HFFc6 (cell line): ENCODE measurements around the gene ERBIN. TPM values are rescaled to one million over a fixed set of nuclear protein-coding genes. Genes with fewer than 3 reads are reported as not detected.
"Not testable (repeated sequence)": the region's sequence is repeated elsewhere in the genome, so short reads cannot be mapped to it uniquely, and the experiment has no call there.

Experiments
- DNase-seq: peaks from one replicate; pipeline ENCODE4 v3.0.0-alpha.2; 2018
- H3K27ac Mint-ChIP-seq: 2 replicates; pipeline ENCODE4 v1.8.0; 2020; ENCODE audit warnings: mild to moderate bottlenecking, mixed read lengths
- H3K27me3 Mint-ChIP-seq: 2 replicates; pipeline ENCODE4 v1.8.0; 2021; ENCODE audit warnings: mild to moderate bottlenecking, moderate library complexity, mixed read lengths; ENCODE audit not compliant: insufficient read depth
- H3K36me3 Mint-ChIP-seq: 2 replicates; pipeline ENCODE4 v1.8.0; 2021; ENCODE audit warnings: low read depth, mixed read lengths
- H3K4me1 Mint-ChIP-seq: 2 replicates; pipeline ENCODE4 v1.8.0; 2020; ENCODE audit warnings: low read depth, mixed read lengths
- H3K4me3 Mint-ChIP-seq: 2 replicates; pipeline ENCODE4 v1.8.0; 2020; ENCODE audit warnings: mild to moderate bottlenecking, moderate library complexity, mixed read lengths
- H3K9me3 Mint-ChIP-seq: 2 replicates; pipeline ENCODE4 v1.8.0; 2020; ENCODE audit warnings: mild to moderate bottlenecking, mixed read lengths
- CTCF ChIP-seq: fragments of 200-600 bp; sonication (generic); IDR thresholded peaks from 2 replicates; pipeline ENCODE4 v1.5.0; 2021; ENCODE audit warnings: antibody characterized with exemption, mild to moderate bottlenecking
- long read RNA-seq: library from polyadenylated mRNA; unstranded; transcript quantifications from one replicate; pipeline ENCODE4 v2.0.0, GENCODE V29; 2019
- total RNA-seq, 6 experiments: library from RNA; stranded (reverse); fragmentation: NEBNext Ultra II Directional; extraction: Animal tissue kit (Norgen Biotek cat#: 25700); gene quantifications; 2 replicates in 1 of 6; 3 replicates in 5 of 6; pipeline ENCODE4 v1.2.3, GENCODE V29; 2021

The ERBIN gene, protein sequence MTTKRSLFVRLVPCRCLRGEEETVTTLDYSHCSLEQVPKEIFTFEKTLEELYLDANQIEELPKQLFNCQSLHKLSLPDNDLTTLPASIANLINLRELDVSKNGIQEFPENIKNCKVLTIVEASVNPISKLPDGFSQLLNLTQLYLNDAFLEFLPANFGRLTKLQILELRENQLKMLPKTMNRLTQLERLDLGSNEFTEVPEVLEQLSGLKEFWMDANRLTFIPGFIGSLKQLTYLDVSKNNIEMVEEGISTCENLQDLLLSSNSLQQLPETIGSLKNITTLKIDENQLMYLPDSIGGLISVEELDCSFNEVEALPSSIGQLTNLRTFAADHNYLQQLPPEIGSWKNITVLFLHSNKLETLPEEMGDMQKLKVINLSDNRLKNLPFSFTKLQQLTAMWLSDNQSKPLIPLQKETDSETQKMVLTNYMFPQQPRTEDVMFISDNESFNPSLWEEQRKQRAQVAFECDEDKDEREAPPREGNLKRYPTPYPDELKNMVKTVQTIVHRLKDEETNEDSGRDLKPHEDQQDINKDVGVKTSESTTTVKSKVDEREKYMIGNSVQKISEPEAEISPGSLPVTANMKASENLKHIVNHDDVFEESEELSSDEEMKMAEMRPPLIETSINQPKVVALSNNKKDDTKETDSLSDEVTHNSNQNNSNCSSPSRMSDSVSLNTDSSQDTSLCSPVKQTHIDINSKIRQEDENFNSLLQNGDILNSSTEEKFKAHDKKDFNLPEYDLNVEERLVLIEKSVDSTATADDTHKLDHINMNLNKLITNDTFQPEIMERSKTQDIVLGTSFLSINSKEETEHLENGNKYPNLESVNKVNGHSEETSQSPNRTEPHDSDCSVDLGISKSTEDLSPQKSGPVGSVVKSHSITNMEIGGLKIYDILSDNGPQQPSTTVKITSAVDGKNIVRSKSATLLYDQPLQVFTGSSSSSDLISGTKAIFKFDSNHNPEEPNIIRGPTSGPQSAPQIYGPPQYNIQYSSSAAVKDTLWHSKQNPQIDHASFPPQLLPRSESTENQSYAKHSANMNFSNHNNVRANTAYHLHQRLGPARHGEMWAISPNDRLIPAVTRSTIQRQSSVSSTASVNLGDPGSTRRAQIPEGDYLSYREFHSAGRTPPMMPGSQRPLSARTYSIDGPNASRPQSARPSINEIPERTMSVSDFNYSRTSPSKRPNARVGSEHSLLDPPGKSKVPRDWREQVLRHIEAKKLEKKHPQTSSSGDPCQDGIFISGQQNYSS (N-terminal part only)
- 100 to 1,000 TPM in 5 of 6 experiments, 10 to 100 TPM in 1; 97.5 to 127 (median 114) TPM for total RNA-seq
- long read RNA-seq, full-length matches to known transcripts: 5 of 47 reads
- long read RNA-seq, partial matches to known transcripts: 22 of 47 reads
- long read RNA-seq, other reads (novel, unspliced or antisense): 20 of 47 reads

- TF ChIP-seq CTCF: no peak
- peaks cover 47% of the 10 kb centered on the region for H3K4me1 Mint-ChIP-seq
- H3K27ac Mint-ChIP-seq: peak within 1 kb of the TSS; percentile 96
- H3K9me3 Mint-ChIP-seq: no peaks in the 10 kb centered on the region; the same call in 1 of the 2 replicates
- H3K4me3 Mint-ChIP-seq: peak within 1 kb of the TSS; percentile 94
- peaks cover 44% of the 10 kb centered on the region for H3K36me3 Mint-ChIP-seq
- H3K27me3 Mint-ChIP-seq: peaks cover 4% of the 10 kb centered on the region
- DNase-seq: peak; percentile 68
Observed at GRCh38 chr5:65926276-65926783, at the start of gene ERBIN. Gene ERBIN, plus strand, starts transcription at chr5:65926575. Its CDS starts 66,144 bp downstream, at chr5:65992719.

- DNase-seq: no peak
- H3K36me3 Mint-ChIP-seq: peaks cover 20% of the 10 kb centered on the region
- peaks cover 16% of the 10 kb centered on the region for H3K9me3 Mint-ChIP-seq
- H3K27ac Mint-ChIP-seq: peak overlapping the region; percentile 32; the same call in 1 of the 2 replicates
- H3K4me1 Mint-ChIP-seq: peaks cover 76% of the 10 kb centered on the region
- TF ChIP-seq CTCF: no peak
- no peaks in the 10 kb centered on the region for H3K27me3 Mint-ChIP-seq
- H3K4me3 Mint-ChIP-seq: no peak overlapping the region
Observed at GRCh38 chr5:65876970-65877369, 49.4 kb upstream of the ERBIN start.

- Mint-ChIP-seq H3K9me3 (peaks cover 16% of the 10 kb centered on the region), H3K27ac (peak overlapping the region; percentile 92), H3K4me1 (peaks cover 70% of the 10 kb centered on the region), H3K36me3 (peaks cover 20% of the 10 kb centered on the region), H3K4me3 (peak overlapping the region; percentile 74; the same call in 1 of the 2 replicates)
- peak; percentile 91 for DNase-seq
- H3K27me3 Mint-ChIP-seq: not testable (repeated sequence)
Observed at GRCh38 chr5:65879668-65880256, 46.6 kb upstream of the ERBIN start.

DNA sequence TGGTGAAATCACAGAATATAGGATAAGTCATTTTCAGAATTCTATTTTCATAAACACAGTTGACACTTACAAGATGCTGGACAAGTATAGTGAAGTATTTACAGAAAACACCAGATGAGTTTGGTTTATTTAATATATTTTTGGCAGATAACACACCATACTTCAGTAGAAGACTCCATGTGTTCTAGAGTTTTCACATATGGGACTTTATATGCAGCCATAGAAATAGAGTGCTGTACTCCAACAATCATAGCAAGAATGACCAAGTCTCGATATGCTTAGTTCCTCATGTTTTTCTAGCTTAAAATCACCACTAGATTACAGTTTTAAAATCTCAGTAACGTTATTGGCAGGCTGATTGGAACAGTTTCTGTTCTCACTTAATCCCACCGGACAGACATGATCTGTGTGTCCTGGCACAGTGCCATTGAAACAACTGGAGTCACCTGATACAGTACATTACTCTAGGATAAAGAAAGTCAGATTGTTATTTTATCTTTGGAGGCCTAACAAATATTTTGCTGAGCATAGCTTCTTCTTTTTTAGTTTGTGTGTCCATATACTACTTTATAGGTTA, 45.8 kb upstream of the ERBIN start:
- no peak for DNase-seq
- no peak overlapping the region for H3K27ac Mint-ChIP-seq
- peaks cover 16% of the 10 kb centered on the region for H3K9me3 Mint-ChIP-seq
- no peak for TF ChIP-seq CTCF
- no peak overlapping the region for H3K4me3 Mint-ChIP-seq
- H3K36me3 Mint-ChIP-seq: peaks cover 20% of the 10 kb centered on the region
- H3K4me1 Mint-ChIP-seq: peaks cover 73% of the 10 kb centered on the region
- H3K27me3 Mint-ChIP-seq: no peaks in the 10 kb centered on the region

DNA sequence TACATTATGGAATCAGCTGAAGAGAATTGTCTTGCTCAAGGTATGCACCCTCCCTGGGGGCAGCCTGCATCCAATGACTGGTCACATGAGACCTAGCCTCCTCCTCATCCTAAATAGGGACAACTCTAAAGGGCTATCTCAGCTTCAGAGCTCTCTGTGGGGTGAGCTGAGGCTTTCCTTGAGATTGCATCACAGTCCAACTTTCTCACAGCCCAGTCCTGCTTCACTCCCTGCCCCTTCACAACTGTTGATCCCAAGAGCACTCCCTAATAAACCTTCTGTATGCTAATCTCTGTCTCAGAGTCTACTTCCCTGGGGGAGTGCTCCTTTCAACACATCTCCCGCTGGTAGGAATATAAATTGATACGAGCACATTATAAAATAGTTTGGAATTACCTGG, 44.1 kb upstream of the ERBIN start:
- Mint-ChIP-seq H3K36me3 (peaks cover 15% of the 10 kb centered on the region), H3K4me1 (peaks cover 79% of the 10 kb centered on the region), H3K4me3 (no peak overlapping the region), H3K27me3 (no peaks in the 10 kb centered on the region), H3K9me3 (peaks cover 14% of the 10 kb centered on the region), H3K27ac (no peak overlapping the region)
- DNase-seq: no peak
- TF ChIP-seq CTCF: no peak
